PC-3 (cell line): Measurements from ENCODE around the gene DIS3L2. TPM values are rescaled to one million over a fixed set of nuclear protein-coding genes. Genes with fewer than 3 reads are reported as not detected.
"Not testable (repeated sequence)": the region's sequence is repeated elsewhere in the genome, so short reads cannot be mapped to it uniquely, and the experiment has no call there.

Experiments used
- ATAC-seq: fragments of 200-7000 bp; cut with Tn5 transposase; 2 replicates; pipeline ENCODE4 v1.9.1; 2020; ENCODE audit warnings: mild to moderate bottlenecking, moderate library complexity
- BruUV-seq: library from RNA; stranded (reverse); fragments of 400-500 nt; replicated peaks from 2 replicates; lab custom pipeline; 2021; lab: Mats Ljungman, UMichigan
- CTCF ChIA-PET: fragments of 300-600 bp; sonication (Branson Sonifier 250); formaldehyde crosslinking; loops from one replicate; lab custom pipeline; 2022; ENCODE audit warnings: antibody characterized with exemption; lab: Charles Lee
- POLR2A ChIA-PET: fragments of 300-600 bp; sonication (Branson Sonifier 250); formaldehyde crosslinking; loops from one replicate; lab custom pipeline; 2022; ENCODE audit warnings: antibody characterized with exemption; ENCODE audit not compliant: unreplicated experiment; lab: Charles Lee
- DNase-seq: peaks from one replicate; pipeline ENCODE4 v3.0.0-alpha.2; 2015
- H2AFZ ChIP-seq: fragments of 300-600 bp; sonication (generic); 2 replicates; pipeline ENCODE4 v1.6.0; 2016; ENCODE audit warnings: antibody characterized with exemption, low read length
- H3F3A ChIP-seq: fragments of 300-600 bp; sonication (generic); one replicate; pipeline ENCODE4 v1.6.0; 2017; ENCODE audit warnings: antibody characterized with exemption, low read length, control low read depth, mild to moderate bottlenecking; ENCODE audit not compliant: unreplicated experiment
- H3K27ac ChIP-seq: fragments of 300-600 bp; sonication (generic); 2 replicates; pipeline ENCODE4 v1.5.1; 2016; ENCODE audit warnings: mild to moderate bottlenecking, low read length
- H3K27me3 ChIP-seq: fragments of 300-600 bp; sonication (generic); 2 replicates; pipeline ENCODE4 v1.6.1; 2016; ENCODE audit warnings: low read length, mixed read lengths
- H3K36me3 ChIP-seq: fragments of 300-600 bp; sonication (generic); 2 replicates; pipeline ENCODE4 v1.6.1; 2016; ENCODE audit warnings: low read depth, mixed run types, low read length, mixed read lengths
- H3K4me1 ChIP-seq: fragments of 300-600 bp; sonication (generic); 2 replicates; pipeline ENCODE4 v1.5.1; 2016; ENCODE audit warnings: low read length; ENCODE audit not compliant: insufficient read depth
- H3K4me2 ChIP-seq: fragments of 300-600 bp; sonication (generic); 2 replicates; pipeline ENCODE4 v1.6.0; 2016; ENCODE audit warnings: low read length
- H3K4me3 ChIP-seq: fragments of 300-600 bp; sonication (generic); 2 replicates; pipeline ENCODE4 v1.5.1; 2016; ENCODE audit warnings: mild to moderate bottlenecking, low read length, mixed read lengths
- H3K79me2 ChIP-seq: fragments of 300-600 bp; sonication (generic); 2 replicates; pipeline ENCODE4 v1.6.1; 2017; ENCODE audit warnings: low read length, mixed read lengths
- H3K9ac ChIP-seq: fragments of 300-600 bp; sonication (generic); 2 replicates; pipeline ENCODE4 v1.6.0; 2016; ENCODE audit warnings: mild to moderate bottlenecking, low read length
- H3K9me2 ChIP-seq: fragments of 300-600 bp; sonication (generic); replicated peaks from 2 replicates; pipeline ENCODE4 v1.6.1; 2016; ENCODE audit warnings: mixed run types, low read length, mixed read lengths
- H3K9me3 ChIP-seq: fragments of 300-600 bp; sonication (generic); 2 replicates; pipeline ENCODE4 v1.6.1; 2016; ENCODE audit warnings: low read length, mixed read lengths
- H4K20me1 ChIP-seq: fragments of 300-600 bp; sonication (generic); 2 replicates; pipeline ENCODE4 v1.6.1; 2016; ENCODE audit warnings: low read length, mixed read lengths
- EZH2 ChIP-seq: fragments of 300-600 bp; sonication (generic); IDR thresholded peaks from one replicate; pipeline ENCODE4 v1.6.1; 2017; ENCODE audit warnings: antibody characterized with exemption, mild to moderate bottlenecking, low read length; ENCODE audit not compliant: unreplicated experiment
- EZH2phosphoT487 ChIP-seq: fragments of 300-600 bp; sonication (generic); IDR thresholded peaks from 2 replicates; pipeline ENCODE4 v1.6.1; 2018; ENCODE audit warnings: mild to moderate bottlenecking, antibody characterized with exemption, low read length, borderline replicate concordance
- intact Hi-C: fragments of 100-400 bp; cut with micrococcal nuclease; formaldehyde crosslinking; loops from 2 replicates; pipeline ENCODE4 v1.9.0; 2023
- total RNA-seq: library from RNA; depleted of rRNA; stranded (reverse); fragments of >200 nt; gene quantifications from 2 replicates; pipeline ENCODE4 v1.2.3, GENCODE V29; 2014
- TF ChIP-seq, protein P1 (sequence below): fragments of 300-600 bp; sonication (generic); conservative IDR thresholded peaks from 2 replicates; pipeline ENCODE4 v1.5.1; 2017; ENCODE audit warnings: antibody characterized with exemption, low read depth, mild to moderate bottlenecking, low read length

DIS3L2 gene
- total RNA-seq, 1 experiment from 2014 or later = 22.8 TPM

DNA sequence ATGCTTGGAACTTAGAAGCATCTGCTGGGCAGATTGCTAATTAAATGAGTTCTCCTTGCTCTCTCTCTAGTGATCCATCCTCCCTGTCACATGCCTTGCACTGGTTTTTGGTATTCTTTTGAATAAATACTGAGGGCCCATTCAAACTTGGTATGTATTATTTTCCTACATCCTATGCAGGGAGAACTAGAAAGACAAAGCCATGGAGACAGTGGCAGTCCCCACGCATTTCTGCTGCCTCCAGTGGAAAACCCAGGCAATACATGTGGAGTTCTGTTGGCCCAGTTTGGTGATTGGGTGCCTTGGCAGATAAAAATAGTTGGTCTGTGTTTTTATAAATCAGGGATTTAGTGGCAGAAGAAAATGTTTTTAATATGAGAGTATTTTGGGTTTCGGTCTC is 68.7 kb downstream of the DIS3L2 start:
- no peaks in the 10 kb centered on the region for H3K9me2 ChIP-seq
- no peak overlapping the region for H3K4me2 ChIP-seq
- H3K27me3 ChIP-seq = no peaks in the 10 kb centered on the region
- H3K79me2 ChIP-seq = no peaks in the 10 kb centered on the region
- H3K36me3 ChIP-seq = peaks cover 8% of the 10 kb centered on the region
- TF ChIP-seq EZH2 = no peak
- TF ChIP-seq, protein P1, sequence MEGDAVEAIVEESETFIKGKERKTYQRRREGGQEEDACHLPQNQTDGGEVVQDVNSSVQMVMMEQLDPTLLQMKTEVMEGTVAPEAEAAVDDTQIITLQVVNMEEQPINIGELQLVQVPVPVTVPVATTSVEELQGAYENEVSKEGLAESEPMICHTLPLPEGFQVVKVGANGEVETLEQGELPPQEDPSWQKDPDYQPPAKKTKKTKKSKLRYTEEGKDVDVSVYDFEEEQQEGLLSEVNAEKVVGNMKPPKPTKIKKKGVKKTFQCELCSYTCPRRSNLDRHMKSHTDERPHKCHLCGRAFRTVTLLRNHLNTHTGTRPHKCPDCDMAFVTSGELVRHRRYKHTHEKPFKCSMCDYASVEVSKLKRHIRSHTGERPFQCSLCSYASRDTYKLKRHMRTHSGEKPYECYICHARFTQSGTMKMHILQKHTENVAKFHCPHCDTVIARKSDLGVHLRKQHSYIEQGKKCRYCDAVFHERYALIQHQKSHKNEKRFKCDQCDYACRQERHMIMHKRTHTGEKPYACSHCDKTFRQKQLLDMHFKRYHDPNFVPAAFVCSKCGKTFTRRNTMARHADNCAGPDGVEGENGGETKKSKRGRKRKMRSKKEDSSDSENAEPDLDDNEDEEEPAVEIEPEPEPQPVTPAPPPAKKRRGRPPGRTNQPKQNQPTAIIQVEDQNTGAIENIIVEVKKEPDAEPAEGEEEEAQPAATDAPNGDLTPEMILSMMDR = peak; percentile 48
- TF ChIP-seq EZH2phosphoT487 = no peak
- H3F3A ChIP-seq = no peaks in the 10 kb centered on the region
- H3K9me3 ChIP-seq = no peaks in the 10 kb centered on the region
- BruUV-seq = no TSS peak
- H3K27ac ChIP-seq = no peak overlapping the region
- ChIA-PET POLR2A (no interaction called here), CTCF (no interaction called here)
- no peak overlapping the region for H3K4me3 ChIP-seq
- H3K4me1 ChIP-seq = no peaks in the 10 kb centered on the region
- no peak overlapping the region for H3K9ac ChIP-seq
- H2AFZ ChIP-seq = no peak overlapping the region
- peak; percentile 10 for DNase-seq
- no peak for ATAC-seq
- intact Hi-C loops = no loop called here
- H4K20me1 ChIP-seq = no peaks in the 10 kb centered on the region

- H3K4me3 ChIP-seq, H3K27me3 ChIP-seq, H3K27ac ChIP-seq, DNase-seq, H3K36me3 ChIP-seq, H2AFZ ChIP-seq, BruUV-seq, H3K9me3 ChIP-seq, H3K4me2 ChIP-seq, H3F3A ChIP-seq, H3K9ac ChIP-seq, H3K79me2 ChIP-seq, intact Hi-C loops, H4K20me1 ChIP-seq, ATAC-seq, H3K4me1 ChIP-seq, POLR2A ChIA-PET, CTCF ChIA-PET, H3K9me2 ChIP-seq: not testable (repeated sequence)
These were observed 73.8 kb downstream of the DIS3L2 start for GRCh38 chr2:232035292-232035691.

DNA sequence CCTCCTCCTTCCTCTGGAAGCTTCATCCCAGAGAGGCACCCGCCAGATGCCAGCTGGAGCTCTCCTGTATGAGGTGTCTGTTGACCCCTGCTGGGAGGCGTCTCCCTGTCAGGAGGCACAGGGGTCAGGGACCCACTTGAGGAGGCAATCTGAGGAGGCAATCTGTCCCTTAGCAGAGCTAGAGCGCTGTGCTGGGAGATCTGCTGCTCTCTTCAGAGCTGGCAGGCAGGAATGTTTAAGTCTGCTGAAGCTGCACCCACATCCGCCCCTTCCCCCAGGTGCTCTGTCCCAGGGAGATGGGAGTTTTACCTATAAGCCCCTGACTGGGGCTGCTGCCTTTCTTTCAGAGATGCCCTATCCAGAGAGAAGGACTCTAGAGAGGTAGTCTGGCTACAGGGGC is 75.4 kb downstream of the DIS3L2 start:
- H4K20me1 ChIP-seq, H3K79me2 ChIP-seq, H3F3A ChIP-seq, DNase-seq, BruUV-seq, H3K9me3 ChIP-seq, H3K9ac ChIP-seq, H2AFZ ChIP-seq, H3K27ac ChIP-seq, POLR2A ChIA-PET, H3K27me3 ChIP-seq, H3K4me3 ChIP-seq, H3K36me3 ChIP-seq, intact Hi-C loops, H3K9me2 ChIP-seq, H3K4me1 ChIP-seq, H3K4me2 ChIP-seq, ATAC-seq, CTCF ChIA-PET: not testable (repeated sequence)

DNA sequence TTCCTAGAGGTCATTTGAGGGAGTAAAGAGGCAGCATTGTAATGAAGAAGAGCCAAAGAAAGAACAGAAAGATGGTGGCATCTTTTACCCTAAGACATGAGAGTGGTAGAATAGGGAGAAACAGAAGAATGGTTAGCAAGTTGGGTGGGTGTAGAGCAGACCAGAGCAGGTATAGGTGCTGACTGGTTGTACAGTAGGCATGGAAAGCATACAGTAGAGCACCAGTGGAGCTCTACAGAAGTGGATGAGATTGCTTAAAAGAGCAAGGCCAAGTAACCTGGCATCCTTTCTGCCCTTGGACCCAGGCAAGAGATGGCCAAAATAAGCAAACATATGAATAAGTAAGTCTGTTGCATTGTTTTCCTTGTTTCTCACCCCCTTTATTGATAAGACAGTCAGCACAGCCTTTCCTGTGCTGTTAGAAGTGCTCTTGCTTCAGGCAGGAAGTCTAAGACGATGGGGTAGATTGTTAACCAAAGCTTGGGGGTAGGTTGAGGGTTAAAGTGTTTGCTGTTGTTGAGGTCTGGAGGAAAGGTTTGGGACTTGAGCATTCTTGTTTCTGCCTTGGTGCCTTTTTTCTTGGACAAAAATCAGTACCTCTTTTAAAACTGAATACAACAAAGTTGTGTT is 76.9 kb downstream of the DIS3L2 start:
- no peak for ATAC-seq
- no peaks in the 10 kb centered on the region for H3K27me3 ChIP-seq
- H3K36me3 ChIP-seq = no peaks in the 10 kb centered on the region
- no peak overlapping the region for H2AFZ ChIP-seq
- H3K79me2 ChIP-seq = no peaks in the 10 kb centered on the region
- no peaks in the 10 kb centered on the region for H3K9me2 ChIP-seq
- ChIA-PET POLR2A (no interaction called here), CTCF (no interaction called here)
- H3K9me3 ChIP-seq = no peaks in the 10 kb centered on the region
- intact Hi-C loops = no loop called here
- no peak overlapping the region for H3K4me3 ChIP-seq
- H4K20me1 ChIP-seq = no peaks in the 10 kb centered on the region
- TF ChIP-seq, protein P1 = no peak
- TF ChIP-seq EZH2 (no peak), EZH2phosphoT487 (no peak)
- no peak overlapping the region for H3K4me2 ChIP-seq
- no peak overlapping the region for H3K9ac ChIP-seq
- no peaks in the 10 kb centered on the region for H3F3A ChIP-seq
- BruUV-seq = no TSS peak
- no peaks in the 10 kb centered on the region for H3K4me1 ChIP-seq
- H3K27ac ChIP-seq = no peak overlapping the region
- no peak for DNase-seq
